Stimulated activated CD8-positive, alpha-beta memory T cell treated with anti-CD3 and anti-CD28 coated beads, Interleukin-4, amount 100 ng/mL, for 48 hours (primary cell): ENCODE measurements around the gene TMEM203.
"Not testable (repeated sequence)": the region's sequence is repeated elsewhere in the genome, so short reads cannot be mapped to it uniquely, and the experiment has no call there.

Experiments
- DNase-seq: peaks from one replicate; pipeline ENCODE4 v3.0.0-alpha.2; 2020

TMEM203 gene

GRCh38 chr9:137241490-137242268 is 36.2 kb upstream of the TMEM203 start:
- peak; percentile 76 for DNase-seq

- DNase-seq = peak; percentile 97
Measured at GRCh38 chr9:137240841-137241489, 35.5 kb upstream of the TMEM203 start, which contains the start of gene TUBB4B. Gene TUBB4B, plus strand, starts transcription at chr9:137241287. Its CDS starts 74 bp downstream, at chr9:137241361.

- peak; percentile 76 for DNase-seq
Measured at GRCh38 chr9:137240318-137240840, 34.9 kb upstream of the TMEM203 start.

GRCh38 chr9:137239541-137240200 is 34.2 kb upstream of the TMEM203 start:
- DNase-seq = not testable (repeated sequence)

- no peak for DNase-seq
Measured at GRCh38 chr9:137237759-137238726, 32.6 kb upstream of the TMEM203 start.

- no peak for DNase-seq
Measured at GRCh38 chr9:137236936-137237421, 31.5 kb upstream of the TMEM203 start.

GRCh38 chr9:137236238-137236935 is 30.9 kb upstream of the TMEM203 start:
- peak; percentile 97 for DNase-seq

GRCh38 chr9:137235424-137236237 is 30.2 kb upstream of the TMEM203 start:
- DNase-seq = no peak

GRCh38 chr9:137234758-137235423 is 29.4 kb upstream of the TMEM203 start:
- DNase-seq = no peak

GRCh38 chr9:137234055-137234697 is 28.7 kb upstream of the TMEM203 start:
- DNase-seq = no peak

GRCh38 chr9:137233143-137233980 is 27.9 kb upstream of the TMEM203 start:
- no peak for DNase-seq

- no peak for DNase-seq
Measured at GRCh38 chr9:137232510-137232909, 27.1 kb upstream of the TMEM203 start.

GRCh38 chr9:137232101-137232500 is 26.7 kb upstream of the TMEM203 start:
- no peak for DNase-seq

GRCh38 chr9:137231372-137232039 is 26.1 kb upstream of the TMEM203 start:
- DNase-seq = no peak

- no peak for DNase-seq
Measured at GRCh38 chr9:137230705-137231371, 25.4 kb upstream of the TMEM203 start, which contains the start of gene SLC34A3. Gene SLC34A3, plus strand, starts transcription at chr9:137230901. Its CDS starts 802 bp downstream, at chr9:137231703.

GRCh38 chr9:137229903-137230704 is 24.7 kb upstream of the TMEM203 start:
- no peak for DNase-seq
